Panc1 (cell line): Measurements from ENCODE around the gene TBATA. TPM values are rescaled to one million over a fixed set of nuclear protein-coding genes. Genes with fewer than 3 reads are reported as not detected.

Experiments used
- ATAC-seq: fragments of 200-7000 bp; cut with Tn5 transposase; 2 replicates; pipeline ENCODE4 v1.9.1; 2020; ENCODE audit warnings: mild to moderate bottlenecking, moderate library complexity
- BruUV-seq: library from RNA; stranded (reverse); fragments of 400-500 nt; replicated peaks from 2 replicates; lab custom pipeline; 2021; lab: Mats Ljungman, UMichigan
- CTCF ChIA-PET: fragments of 300-600 bp; sonication (Branson Sonifier 250); formaldehyde crosslinking; loops from one replicate; lab custom pipeline; 2022; ENCODE audit warnings: antibody characterized with exemption; lab: Charles Lee
- POLR2A ChIA-PET: fragments of 300-600 bp; sonication (Branson Sonifier 250); formaldehyde crosslinking; loops from one replicate; lab custom pipeline; 2022; ENCODE audit warnings: antibody characterized with exemption; lab: Charles Lee
- DNase-seq: peaks from one replicate; pipeline ENCODE4 v3.0.0-alpha.2; 2010; ENCODE audit warnings: low read depth, low spot score
- H3K27ac ChIP-seq: 2 replicates; pipeline ENCODE4 v1.5.1; 2011; ENCODE audit warnings: mild to moderate bottlenecking, low read length, inconsistent platforms
- H3K27me3 ChIP-seq: fragments of 200-500 bp; sonication (Bioruptor generic); 2 replicates; pipeline ENCODE4 v1.6.0; 2014; ENCODE audit warnings: low read length, inconsistent platforms; ENCODE audit not compliant: control insufficient read depth, insufficient read depth
- H3K36me3 ChIP-seq: fragments of 200-500 bp; sonication (Bioruptor generic); 2 replicates; pipeline ENCODE4 v1.5.1; 2014; ENCODE audit warnings: inconsistent platforms, mild to moderate bottlenecking, low read length, moderate library complexity; ENCODE audit not compliant: control insufficient read depth, insufficient read depth
- H3K4me1 ChIP-seq: 2 replicates; pipeline ENCODE4 v1.5.1; 2011; ENCODE audit warnings: inconsistent platforms, mild to moderate bottlenecking, low read length, moderate library complexity; ENCODE audit not compliant: control insufficient read depth, insufficient read depth
- H3K4me3 ChIP-seq, 2 experiments: 2 replicates each; pipeline ENCODE4 v1.5.1; 2011 to 2012; ENCODE audit warnings: low read depth in 2 of 2, low read length in 2 of 2, mild to moderate bottlenecking in 2 of 2, inconsistent platforms in 1 of 2, moderate library complexity in 1 of 2
- H3K9me3 ChIP-seq: fragments of 200-500 bp; sonication (Bioruptor generic); 2 replicates; pipeline ENCODE4 v1.5.1; 2014; ENCODE audit warnings: low read depth, mild to moderate bottlenecking, inconsistent platforms, low read length, moderate library complexity; ENCODE audit not compliant: control insufficient read depth, insufficient read depth
- POLR2AphosphoS5 ChIP-seq: IDR thresholded peaks from 2 replicates; pipeline ENCODE4 v1.6.1; 2012; ENCODE audit warnings: mild to moderate bottlenecking, low read depth, low read length, moderate library complexity
- REST ChIP-seq, 2 experiments: IDR thresholded peaks; 2 replicates each; pipeline ENCODE4 v1.6.1; 2011 to 2012; ENCODE audit warnings: low read depth in 2 of 2, control low read depth in 1 of 2, low read length in 1 of 2, mild to moderate bottlenecking in 1 of 2, moderate library complexity in 1 of 2; ENCODE audit not compliant: insufficient read depth in 1 of 2
- SIN3A ChIP-seq: IDR thresholded peaks from 2 replicates; pipeline ENCODE4 v1.6.1; 2012; ENCODE audit warnings: low read depth, mild to moderate bottlenecking, low read length, moderate library complexity, borderline replicate concordance; ENCODE audit not compliant: insufficient read depth
- TCF7L2 ChIP-seq: IDR thresholded peaks from 2 replicates; pipeline ENCODE4 v1.6.1; 2011; ENCODE audit warnings: mild to moderate bottlenecking, low read depth, low read length, inconsistent platforms
- in situ Hi-C: cut with HindIII; loops from 2 replicates; pipeline ENCODE4 v1.10.0; 2016; ENCODE audit warnings: low sequenced_read_pairs, low pct_unique_long_range_greater_than_20kb
- intact Hi-C: fragments of 100-400 bp; cut with micrococcal nuclease; formaldehyde crosslinking; loops from one replicate; pipeline ENCODE4 v1.10.0; 2022; ENCODE audit not compliant: unreplicated experiment
- total RNA-seq: library from RNA; stranded (reverse); gene quantifications from one replicate; pipeline ENCODE4 v1.2.1, GENCODE V29; 2021; ENCODE audit not compliant: unreplicated experiment
- TF ChIP-seq, protein P1 (sequence below): fragments of 450-650 bp; IDR thresholded peaks from 2 replicates; pipeline ENCODE4 v1.5.1; 2017; ENCODE audit warnings: mild to moderate bottlenecking

TBATA gene
- total RNA-seq, 1 experiment from 2014 or later, result not detected

DNA sequence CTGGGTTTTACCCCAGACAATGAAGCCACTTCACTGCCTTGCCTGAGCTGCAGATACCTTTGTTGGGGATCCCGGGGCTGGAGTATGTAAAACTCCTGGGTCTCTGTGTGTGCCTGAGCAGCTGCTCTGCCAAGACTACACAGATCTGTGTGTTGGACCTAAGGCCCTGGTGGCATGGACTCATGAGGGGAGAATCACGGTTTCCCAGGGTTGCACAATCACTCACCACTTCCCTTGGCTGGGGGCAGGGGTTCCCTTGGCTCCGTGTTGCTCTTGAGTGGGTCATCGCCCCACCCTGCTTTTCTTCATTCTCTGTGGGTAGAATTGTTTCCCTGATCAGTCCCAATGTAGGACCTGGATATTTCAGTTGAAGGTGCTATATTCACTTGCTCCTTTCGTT, 13.9 kb upstream of the TBATA start:
- no peak for DNase-seq
- no peak for TF ChIP-seq POLR2AphosphoS5
- TF ChIP-seq, protein P1, sequence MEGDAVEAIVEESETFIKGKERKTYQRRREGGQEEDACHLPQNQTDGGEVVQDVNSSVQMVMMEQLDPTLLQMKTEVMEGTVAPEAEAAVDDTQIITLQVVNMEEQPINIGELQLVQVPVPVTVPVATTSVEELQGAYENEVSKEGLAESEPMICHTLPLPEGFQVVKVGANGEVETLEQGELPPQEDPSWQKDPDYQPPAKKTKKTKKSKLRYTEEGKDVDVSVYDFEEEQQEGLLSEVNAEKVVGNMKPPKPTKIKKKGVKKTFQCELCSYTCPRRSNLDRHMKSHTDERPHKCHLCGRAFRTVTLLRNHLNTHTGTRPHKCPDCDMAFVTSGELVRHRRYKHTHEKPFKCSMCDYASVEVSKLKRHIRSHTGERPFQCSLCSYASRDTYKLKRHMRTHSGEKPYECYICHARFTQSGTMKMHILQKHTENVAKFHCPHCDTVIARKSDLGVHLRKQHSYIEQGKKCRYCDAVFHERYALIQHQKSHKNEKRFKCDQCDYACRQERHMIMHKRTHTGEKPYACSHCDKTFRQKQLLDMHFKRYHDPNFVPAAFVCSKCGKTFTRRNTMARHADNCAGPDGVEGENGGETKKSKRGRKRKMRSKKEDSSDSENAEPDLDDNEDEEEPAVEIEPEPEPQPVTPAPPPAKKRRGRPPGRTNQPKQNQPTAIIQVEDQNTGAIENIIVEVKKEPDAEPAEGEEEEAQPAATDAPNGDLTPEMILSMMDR, result no peak
- no peak for TF ChIP-seq TCF7L2
- TF ChIP-seq SIN3A, result no peak
- no peak for TF ChIP-seq REST (IDR thresholded peaks at IDR 0.05; ENCODE audit: insufficient read depth in 1 of 2, low read depth in 2 of 2, low read length in 1 of 2)
- ATAC-seq, result no peak
- ChIA-PET POLR2A (no interaction called here), CTCF (no interaction called here)
- Histone ChIP-seq H3K36me3 (no peaks in the 10 kb centered on the region), H3K9me3 (no peaks in the 10 kb centered on the region), H3K4me3 (no peak overlapping the region), H3K4me1 (no peaks in the 10 kb centered on the region), H3K27ac (no peak overlapping the region), H3K27me3 (peaks cover 9% of the 10 kb centered on the region)
- no TSS peak for BruUV-seq
- in situ Hi-C loops (no loop called here), intact Hi-C loops (no loop called here)

- in situ Hi-C loops, result no loop called here
- ATAC-seq, result no peak
- POLR2A ChIA-PET, result no interaction called here
Observed at GRCh38 chr10:70797840-70798239, 12.7 kb upstream of the TBATA start.

More at GRCh38 chr10:70797840-70798239, 12.7 kb upstream of the TBATA start:
- H3K9me3 ChIP-seq, result no peaks in the 10 kb centered on the region
- no peak overlapping the region for H3K4me3 ChIP-seq
- intact Hi-C loops, result no loop called here
- TF ChIP-seq SIN3A (no peak), POLR2AphosphoS5 (no peak), TCF7L2 (no peak), REST (IDR thresholded peaks at IDR 0.05; ENCODE audit: insufficient read depth in 1 of 2, low read depth in 2 of 2, low read length in 1 of 2) (no peak)
- TF ChIP-seq, protein P1, result no peak
- CTCF ChIA-PET, result no interaction called here
- H3K27ac ChIP-seq, result no peak overlapping the region
- DNase-seq, result no peak
- H3K4me1 ChIP-seq, result no peaks in the 10 kb centered on the region
- no TSS peak for BruUV-seq
- peaks cover 13% of the 10 kb centered on the region for H3K27me3 ChIP-seq
- no peaks in the 10 kb centered on the region for H3K36me3 ChIP-seq
